Measurements from ENCODE around the gene MAP1LC3B2.
A peak's percentile ranks its signal among the peaks of the same experiment; 100 is the strongest.

Gene MAP1LC3B2

GRCh38 chr12:116529048-116529447 is 30.1 kb upstream of the MAP1LC3B2 start:
- CTCF ChIA-PET, result no interaction called here
- no peak for TF ChIP-seq CTCF (conservative IDR thresholded peaks at IDR 0.05; ENCODE audit: low read depth)
- H3K27ac ChIP-seq, result peak overlapping the region; percentile 19; the same call in 1 of the 2 replicates
- no peak for DNase-seq (ENCODE audit: low spot score)
- POLR2A ChIA-PET (ENCODE audit: low non-redundant PET), result no interaction called here

GRCh38 chr12:116529686-116530085 is 29.5 kb upstream of the MAP1LC3B2 start:
- ChIA-PET CTCF (no interaction called here), POLR2A (ENCODE audit: low non-redundant PET) (no interaction called here)
- no peak for DNase-seq (ENCODE audit: low spot score)
- no peak for TF ChIP-seq CTCF (conservative IDR thresholded peaks at IDR 0.05; ENCODE audit: low read depth)
- peak overlapping the region; percentile 19; the same call in 1 of the 2 replicates for H3K27ac ChIP-seq

- DNase-seq (ENCODE audit: low spot score), result no peak
- H3K27ac ChIP-seq, result peak overlapping the region; percentile 87
- POLR2A ChIA-PET (ENCODE audit: low non-redundant PET), result no interaction called here
- no peak for TF ChIP-seq CTCF (conservative IDR thresholded peaks at IDR 0.05; ENCODE audit: low read depth)
- CTCF ChIA-PET, result no interaction called here
These were observed 26.8 kb upstream of the MAP1LC3B2 start for GRCh38 chr12:116532428-116532827.

- ChIA-PET POLR2A (ENCODE audit: low non-redundant PET) (no interaction called here), CTCF (interaction anchor here (0.6 kb wide), 1 partner anchor 468 kb away, joined by 5 read pairs; no protein-coding TSS in a partner anchor)
- peak overlapping the region; percentile 87 for H3K27ac ChIP-seq
- no peak for TF ChIP-seq CTCF (conservative IDR thresholded peaks at IDR 0.05; ENCODE audit: low read depth)
- DNase-seq (ENCODE audit: low spot score), result no peak
These were observed 26.2 kb upstream of the MAP1LC3B2 start for GRCh38 chr12:116532986-116533342.

- peak overlapping the region; percentile 87 for H3K27ac ChIP-seq
- DNase-seq (ENCODE audit: low spot score), result peak; percentile 90
- ChIA-PET POLR2A (ENCODE audit: low non-redundant PET) (no interaction called here), CTCF (interaction anchor here (0.6 kb wide), 2 partner anchors 31 to 468 kb away, joined by 3 to 5 read pairs; no protein-coding TSS in a partner anchor)
- no peak for TF ChIP-seq CTCF (conservative IDR thresholded peaks at IDR 0.05; ENCODE audit: low read depth)
These were observed 25.6 kb upstream of the MAP1LC3B2 start for GRCh38 chr12:116533343-116534251.

GRCh38 chr12:116534311-116535121 is 24.7 kb upstream of the MAP1LC3B2 start:
- no peak for DNase-seq (ENCODE audit: low spot score)
- ChIA-PET POLR2A (ENCODE audit: low non-redundant PET) (no interaction called here), CTCF (interaction anchor here (0.6 to 0.8 kb wide), 4 partner anchors 60 to 1579 kb away, joined by 3 to 4 read pairs (median 3); no protein-coding TSS in a partner anchor)
- H3K27ac ChIP-seq, result peak overlapping the region; percentile 87
- TF ChIP-seq CTCF (conservative IDR thresholded peaks at IDR 0.05; ENCODE audit: low read depth), result no peak

Measured in RWPE1 (cell line).